ENCODE data around the gene TMEM51. TPM values are rescaled to one million over a fixed set of nuclear protein-coding genes. Genes with fewer than 3 reads are reported as not detected.
A peak's percentile ranks its signal among the peaks of the same experiment; 100 is the strongest.

The TMEM51 gene
- total and polyA plus RNA-seq, 9 of the 15 experiments (the other 6 are each of a cell fraction or from before 2014, with no cell fraction given) = 0.06 to 1.4 (median 0.58) TPM

- ATAC-seq (no peak), DNase-seq (ENCODE audit: extremely low read depth in 1 of 4, low spot score in 3 of 4) (no peak), FAIRE-seq (no peak)
- H3K9me3 ChIP-seq (replicated peaks; ENCODE audit: control insufficient read depth, insufficient read depth, low read depth, low read length) = no peaks in the 10 kb centered on the region
- intact Hi-C loops (cut with micrococcal nuclease) (loop anchor here (10.0 kb wide), 1 partner anchor 276 kb away; the partner anchor contains the start of gene CTRC), in situ Hi-C loops (cut with MboI) (no loop called here)
- no peaks in the 10 kb centered on the region for H3K9me1 ChIP-seq (ENCODE audit: control insufficient read depth, insufficient read depth, low read length)
- BruUV-seq (replicated peaks) = no TSS peak
- no peaks in the 10 kb centered on the region for H3K36me3 ChIP-seq (ENCODE audit: control insufficient read depth, insufficient read depth, low read length)
- 12% methylated on average over 13 of the region's 13 CpGs for WGBS (ENCODE audit: insufficient coverage, low coverage, missing lambda C conversion rate)
- H4K20me1 ChIP-seq (replicated peaks; ENCODE audit: control insufficient read depth, insufficient read depth, low read length) = 0 out of 2 replicates have a peak, but pooled peaks cover 7% of the 10 kb centered on the region
- no peaks in the 10 kb centered on the region for H3K79me2 ChIP-seq (ENCODE audit: control insufficient read depth, insufficient read depth, low read length)
- H3K27ac ChIP-seq (ENCODE audit: extremely low read depth, low read depth, low read length) = no peak overlapping the region
- no peak overlapping the region for H3K4me3 ChIP-seq
- ChIA-PET POLR2A (no interaction called here), CTCF (ENCODE audit: low intra/inter-chr PET ratio) (no interaction called here)
- H2AFZ ChIP-seq (ENCODE audit: low read depth, low read length) = no peak overlapping the region
- no peak overlapping the region for H3K4me2 ChIP-seq (ENCODE audit: insufficient read depth, low read length)
- peaks cover 32 to 87% of the 10 kb centered on the region in 2 experiments for H3K27me3 ChIP-seq (ENCODE audit: control insufficient read depth in 2 of 2, insufficient read depth in 2 of 2, low read length in 2 of 2)
- H3K9ac ChIP-seq (ENCODE audit: insufficient read depth in 1 of 2, low read depth in 2 of 2, low read length in 2 of 2) = no peak overlapping the region
- H3K4me1 ChIP-seq (replicated peaks in 1 of 2; ENCODE audit: control insufficient read depth in 2 of 2, insufficient read depth in 2 of 2, low read length in 2 of 2) = peaks cover 0 to 12% of the 10 kb centered on the region in 2 experiments; a peak in 3 of 5 replicates
- no peak for TF ChIP-seq PBX2 (CRISPR knock-in tag; IDR thresholded peaks at IDR 0.05; ENCODE audit: low read depth)
- peak; percentile 25; the same call in 1 of the 2 replicates for TF ChIP-seq PBX2 (tag; conservative IDR thresholded peaks at IDR 0.05; ENCODE audit: low read depth)
- peak; percentile 31; the same call in 1 of the 2 replicates for TF ChIP-seq FOSL1 (tag; conservative IDR thresholded peaks at IDR 0.05)
- peak; percentile 23; the same call in 1 of the 2 replicates for TF ChIP-seq IRF9 (tag; IDR thresholded peaks at IDR 0.05)
- TF ChIP-seq CEBPB (tag; IDR thresholded peaks at IDR 0.05) = peak; percentile 93
- TF ChIP-seq ZNF668 (CRISPR knock-in tag; IDR thresholded peaks at IDR 0.05) = no peak
- TF ChIP-seq REST (IDR thresholded peaks at IDR 0.05; ENCODE audit: borderline replicate concordance) = no peak
- no peak for TF ChIP-seq REST (CRISPR knock-in tag; IDR thresholded peaks at IDR 0.05; ENCODE audit: low read depth)
- TF ChIP-seq DNMT1 (IDR thresholded peaks at IDR 0.05) = no peak
- no peak for TF ChIP-seq TAF1 (IDR thresholded peaks at IDR 0.05; ENCODE audit: control insufficient read depth, extremely low read depth, insufficient read depth, low read length, severe bottlenecking)
These were observed 5.1 kb downstream of the TMEM51 start for GRCh38 chr1:15158506-15159165.
